HPDE6-E6E7 (cell line): ENCODE results near the gene SREK1.
"Not testable (repeated sequence)": the region's sequence is repeated elsewhere in the genome, so short reads cannot be mapped to it uniquely, and the experiment has no call there.

Experiments used
- DNase-seq: peaks from one replicate; pipeline ENCODE4 v3.0.0; 2011; ENCODE audit warnings: missing footprints; ENCODE audit errors: extremely low spot score

Gene SREK1

DNA sequence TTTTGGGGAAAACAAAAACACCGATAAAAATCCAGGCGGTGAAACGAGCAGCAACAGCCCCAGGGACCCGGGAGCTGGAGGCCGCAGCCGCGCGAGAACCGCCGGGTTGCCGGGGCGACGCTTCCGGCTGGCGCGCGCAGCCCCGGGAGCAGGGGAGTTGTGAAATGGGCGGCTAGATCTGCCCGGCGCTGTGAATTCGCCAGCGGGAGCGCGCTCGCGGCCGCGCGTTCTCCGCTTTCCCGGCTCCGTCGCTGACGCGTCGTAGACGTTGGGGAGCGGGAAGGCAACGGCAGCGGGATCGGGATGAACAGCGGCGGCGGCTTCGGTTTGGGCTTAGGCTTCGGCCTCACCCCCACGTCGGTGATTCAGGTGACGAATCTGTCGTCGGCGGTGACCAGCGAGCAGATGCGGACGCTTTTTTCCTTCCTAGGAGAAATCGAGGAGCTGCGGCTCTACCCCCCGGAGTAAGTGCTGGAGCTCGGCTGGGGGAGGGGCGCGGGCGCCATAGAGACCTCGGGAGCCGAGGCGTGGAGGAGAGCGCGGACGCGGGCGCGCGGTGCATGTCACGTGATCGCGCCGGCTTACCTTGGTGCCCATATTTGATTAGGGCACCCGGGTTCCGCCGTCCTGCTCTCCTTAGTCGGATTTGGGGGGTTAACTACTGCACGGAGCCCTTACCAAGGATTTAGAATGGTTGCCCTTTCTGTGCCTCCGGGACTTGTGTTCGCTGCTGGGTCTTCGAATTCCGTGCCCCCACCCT is at the start of gene SREK1:
Gene SREK1 (plus strand): TSS at position 227 of the 760 bp plus-strand sequence. CDS start 77 bp downstream, at position 304.
- peak; percentile 98 for DNase-seq

GRCh38 chr5:66100851-66101250 is 43.2 kb upstream of the SREK1 start:
- DNase-seq = no peak

DNA sequence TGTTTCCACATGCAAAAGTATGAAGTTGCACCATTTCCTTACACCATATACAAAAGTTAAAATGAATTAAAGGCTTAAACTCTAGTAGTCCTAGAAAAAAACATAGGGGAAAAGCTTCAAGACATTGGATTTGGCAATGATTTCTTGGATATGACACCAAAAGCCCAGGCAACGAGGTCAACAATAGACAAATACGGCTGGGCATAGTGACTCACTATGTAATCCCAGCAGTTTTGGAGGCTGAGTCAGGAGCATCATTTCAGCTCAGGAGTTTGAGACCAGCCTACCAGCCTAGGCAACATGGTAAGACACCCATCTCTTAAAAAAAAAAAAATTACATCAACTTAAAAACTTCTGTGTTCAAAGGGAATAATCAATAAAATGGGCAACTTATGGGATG is 30.9 kb upstream of the SREK1 start:
- no peak for DNase-seq

- no peak for DNase-seq
These were observed 25.8 kb upstream of the SREK1 start for GRCh38 chr5:66118304-66118703.

DNA sequence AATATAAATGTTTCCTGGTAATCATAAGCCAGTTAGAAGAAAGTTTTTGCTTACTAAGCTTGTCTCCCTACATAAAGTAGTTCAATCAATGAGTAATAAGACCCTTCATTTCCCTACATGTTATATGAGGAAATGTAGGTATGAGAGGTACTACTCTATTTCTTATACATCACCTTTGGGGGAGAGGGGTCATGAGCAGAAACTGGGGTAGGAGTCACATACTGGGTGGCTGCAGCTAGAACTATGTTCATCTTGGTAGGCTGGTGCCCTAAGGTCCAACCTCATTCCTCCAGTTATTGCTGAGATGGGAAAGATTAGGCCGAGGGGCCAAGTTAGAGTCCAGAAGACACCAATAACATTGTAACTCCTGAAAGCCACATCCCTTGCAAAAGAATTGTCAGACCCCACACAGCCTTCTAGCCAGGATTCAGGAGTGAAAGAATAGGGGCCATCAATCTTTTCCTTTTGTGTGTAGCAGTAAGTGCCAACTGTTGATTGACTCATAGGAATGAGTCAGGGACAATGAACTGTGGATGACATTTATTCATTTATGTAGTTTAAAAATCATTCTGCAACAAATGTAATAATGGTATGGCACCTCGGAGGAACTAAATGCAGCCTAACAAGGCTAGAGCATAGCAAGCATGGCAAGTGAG is 21.6 kb upstream of the SREK1 start:
- DNase-seq = peak; percentile 43

DNA sequence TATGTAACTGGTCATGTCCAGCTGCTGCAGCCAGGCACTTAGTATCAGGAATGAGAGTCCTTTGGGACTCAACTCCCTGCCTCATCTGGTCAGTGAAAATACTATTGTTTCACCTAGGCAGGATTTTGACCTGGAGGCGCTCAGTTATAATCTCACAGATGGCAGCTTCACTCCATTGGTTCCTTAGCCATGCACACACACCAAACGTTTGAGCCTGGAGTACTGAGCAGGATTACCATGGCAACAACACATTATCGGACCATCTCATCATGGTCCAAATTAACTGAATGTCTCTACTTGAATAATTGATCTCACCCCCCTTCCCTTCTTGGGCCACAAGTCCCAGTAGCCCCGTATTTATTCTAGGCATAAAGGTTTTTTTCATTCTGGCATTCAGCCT is 15.0 kb upstream of the SREK1 start:
- DNase-seq = no peak

DNA sequence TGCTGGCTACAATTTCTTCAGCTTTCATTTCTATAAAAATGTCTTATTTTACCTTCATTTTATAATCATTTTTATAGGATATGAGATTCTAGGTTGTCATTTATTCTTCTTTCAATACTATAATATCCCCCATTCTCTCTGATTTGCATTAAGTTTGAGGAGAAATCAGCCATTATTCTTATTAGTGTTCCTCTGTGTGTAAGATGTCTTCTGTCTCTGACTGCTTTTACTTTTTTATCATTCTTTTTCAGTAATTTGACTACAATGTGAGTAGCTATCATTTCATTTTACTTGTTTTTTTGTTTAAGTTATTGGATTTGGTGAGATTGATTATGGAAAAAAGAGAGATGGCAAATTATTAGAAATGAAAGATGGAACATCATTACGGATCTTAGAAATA is 13.6 kb upstream of the SREK1 start:
- DNase-seq = no peak

DNA sequence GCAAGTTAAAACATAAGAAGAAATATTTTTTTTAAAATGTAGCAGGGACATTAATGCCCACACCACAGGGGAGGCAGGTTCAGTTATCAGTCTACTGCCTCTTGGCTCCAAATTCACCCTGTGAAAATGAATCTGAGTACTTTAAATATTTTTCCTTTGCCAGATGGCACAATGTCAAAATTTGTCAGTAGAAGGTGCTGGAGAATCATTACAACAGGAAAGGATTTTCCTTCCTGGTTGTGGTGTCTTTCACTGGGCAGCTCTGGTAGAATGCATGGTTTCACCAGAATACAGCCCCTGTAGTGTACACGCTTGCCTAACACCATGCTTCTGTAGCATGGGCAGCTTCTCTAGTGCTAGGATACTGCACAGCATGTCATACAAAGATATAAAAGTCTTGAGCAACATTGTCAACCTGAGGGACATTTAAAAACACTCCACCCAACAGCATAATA is 9.7 kb upstream of the SREK1 start:
- no peak for DNase-seq

GRCh38 chr5:66136053-66136452 is 8.0 kb upstream of the SREK1 start:
- no peak for DNase-seq

DNA sequence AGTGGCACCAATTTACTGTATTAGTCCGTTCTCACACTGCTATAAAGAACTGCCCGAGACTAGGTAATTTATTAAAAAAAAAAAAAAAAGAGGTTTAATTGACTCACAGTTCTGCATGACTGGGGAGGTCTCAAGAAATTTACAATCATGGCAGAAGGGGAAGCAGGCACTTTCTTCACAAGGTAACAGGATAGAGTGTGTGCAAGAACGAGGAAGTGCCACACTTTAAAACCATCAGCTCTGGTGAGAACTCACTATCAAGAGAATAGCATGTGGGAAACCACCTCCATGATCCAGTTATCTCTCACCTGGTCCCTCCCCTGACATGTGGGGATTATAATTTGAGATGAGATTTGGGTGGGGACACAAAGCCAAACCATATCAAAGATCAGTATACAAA is 7.2 kb upstream of the SREK1 start:
- DNase-seq = not testable (repeated sequence)

DNA sequence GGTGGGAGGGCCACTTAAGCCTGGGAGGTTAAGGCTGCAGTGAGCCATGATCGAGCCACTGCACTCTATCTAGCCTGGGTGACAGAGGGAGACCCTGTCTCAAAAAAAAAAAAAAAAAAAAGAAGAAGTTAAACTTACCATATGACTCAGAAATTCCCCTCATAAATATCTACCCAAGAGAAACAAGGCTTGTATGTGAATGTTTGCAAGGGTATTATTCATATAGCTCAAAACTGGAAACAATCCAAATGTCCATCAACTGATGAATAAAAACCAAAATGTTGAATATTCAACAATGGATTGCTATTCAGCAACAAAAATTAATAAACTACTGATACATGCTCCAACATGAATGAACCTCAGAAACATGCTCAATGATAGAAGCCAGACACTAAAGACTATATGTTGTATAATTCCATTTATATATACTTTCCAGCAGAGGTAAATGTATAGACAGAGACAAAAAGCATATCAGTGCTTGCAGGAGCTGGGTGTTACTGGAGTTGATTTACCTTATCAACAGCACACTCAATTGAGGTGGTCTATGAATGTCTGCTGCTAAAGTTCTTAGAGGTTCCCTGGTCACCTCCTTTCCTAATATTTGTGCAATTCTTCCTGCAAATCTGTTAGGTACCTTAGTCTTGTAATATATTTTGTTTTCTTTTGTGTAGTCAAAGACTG is 5.3 kb upstream of the SREK1 start:
- no peak for DNase-seq

DNA sequence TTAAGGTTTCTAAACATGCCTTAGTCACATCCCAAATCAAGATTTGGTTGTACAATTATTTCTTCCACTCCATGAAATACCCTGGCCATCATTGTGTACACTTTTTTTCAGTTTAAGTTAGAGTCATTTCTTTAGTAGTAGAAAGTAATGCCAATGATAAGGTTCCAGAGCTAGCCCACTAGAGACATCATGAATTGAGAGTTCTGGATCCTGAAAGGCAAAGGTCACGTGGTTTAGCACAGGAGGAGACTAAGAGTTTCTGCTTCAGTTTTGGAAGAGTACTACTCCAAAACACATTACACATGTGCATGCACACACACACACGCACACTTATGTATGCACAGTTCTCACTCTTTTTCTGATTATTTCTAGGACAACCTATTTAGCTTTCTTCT is 4.8 kb upstream of the SREK1 start:
- no peak for DNase-seq

DNA sequence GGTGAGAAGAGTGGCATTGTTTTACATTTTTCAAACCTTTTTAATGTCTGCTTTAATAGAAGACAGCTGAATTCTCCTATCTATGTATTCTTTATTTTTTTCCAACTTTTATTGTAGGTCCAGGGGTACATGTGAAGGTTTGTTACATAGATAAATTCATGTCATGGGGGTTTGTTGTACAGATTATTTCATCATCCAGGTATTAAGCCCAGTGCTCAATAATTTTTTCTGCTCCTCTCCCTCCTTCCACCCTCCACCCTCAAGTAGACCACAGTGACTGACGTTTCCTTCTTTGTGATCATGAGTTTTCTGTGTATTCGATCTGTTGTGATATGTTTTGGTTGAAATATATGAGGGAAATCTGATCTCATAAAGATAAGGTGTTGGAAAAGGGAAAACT is 1.7 kb upstream of the SREK1 start:
- no peak for DNase-seq

DNA sequence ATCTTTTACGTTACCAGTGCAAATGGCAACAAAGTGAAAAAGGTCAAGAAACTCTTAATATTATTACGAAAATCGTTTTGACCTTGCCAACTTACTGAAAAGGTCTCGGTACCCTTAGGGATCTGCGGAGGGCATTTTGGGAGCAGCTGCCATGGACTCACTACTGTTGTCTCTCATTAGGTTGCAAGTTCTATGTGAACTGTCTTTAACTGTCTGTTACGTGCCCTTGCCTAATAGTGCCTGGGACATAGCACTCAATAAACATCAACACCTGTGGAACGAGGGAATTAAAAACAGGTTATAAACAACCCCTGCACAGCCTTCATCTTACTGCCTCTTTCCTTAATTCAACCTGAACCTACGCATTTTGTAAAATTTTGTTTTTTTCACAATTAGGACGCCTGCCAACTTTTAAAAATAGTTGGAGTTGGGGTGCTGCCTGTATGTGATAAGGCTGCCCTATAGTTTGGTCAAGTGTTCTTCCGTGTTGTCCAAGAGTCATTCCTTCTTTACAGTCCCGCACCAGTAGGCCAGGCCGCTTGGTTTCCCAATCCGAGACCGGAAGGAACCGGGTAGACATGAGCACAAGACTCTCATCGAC is 527 bp upstream of the SREK1 start:
- DNase-seq = no peak

DNA sequence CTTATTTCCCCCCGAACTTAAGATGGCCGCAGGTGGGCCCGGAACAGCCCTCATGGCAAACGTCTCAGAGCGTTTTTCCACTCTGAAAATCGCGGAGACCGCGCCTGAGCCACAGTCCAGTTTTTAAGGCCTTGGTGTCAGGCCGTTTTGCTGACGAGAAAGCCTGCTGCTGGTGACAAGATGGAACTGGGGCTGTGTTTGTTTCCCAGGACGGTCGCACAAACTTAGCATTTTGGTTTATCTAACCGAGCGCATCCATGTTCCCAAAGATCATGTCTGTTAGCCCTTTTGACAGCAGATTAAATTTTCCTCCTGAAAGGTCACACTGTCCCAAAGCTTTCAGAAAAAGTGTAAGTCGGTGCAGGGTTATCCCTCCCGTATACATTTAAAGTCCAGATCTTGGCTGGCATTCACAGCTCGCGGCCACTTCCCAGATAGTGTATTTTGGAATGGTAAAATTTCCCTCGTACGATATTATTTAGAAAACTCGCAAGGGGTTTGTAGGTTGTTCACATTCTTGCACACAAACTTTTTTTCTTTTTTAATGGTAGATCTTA is 812 bp downstream of the SREK1 start:
- DNase-seq = peak; percentile 34

DNA sequence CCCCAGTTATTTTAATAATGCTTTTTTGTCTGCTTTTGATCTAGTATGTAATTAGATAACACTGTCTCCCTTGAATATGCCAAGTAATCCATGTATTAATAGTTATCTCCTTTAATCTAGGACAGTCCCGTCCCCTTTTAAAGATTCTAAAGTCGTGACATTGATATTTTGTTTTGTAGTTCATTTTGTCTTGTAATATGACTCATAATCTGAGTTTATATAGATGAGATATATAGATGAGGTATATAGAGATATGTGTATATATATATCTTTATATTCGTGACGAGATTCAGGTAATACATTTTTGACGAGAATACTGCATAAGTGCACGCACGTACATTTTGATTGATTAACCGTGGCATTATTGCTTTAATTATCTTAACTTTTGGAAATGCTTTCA is 1.6 kb downstream of the SREK1 start:
- DNase-seq = no peak

DNA sequence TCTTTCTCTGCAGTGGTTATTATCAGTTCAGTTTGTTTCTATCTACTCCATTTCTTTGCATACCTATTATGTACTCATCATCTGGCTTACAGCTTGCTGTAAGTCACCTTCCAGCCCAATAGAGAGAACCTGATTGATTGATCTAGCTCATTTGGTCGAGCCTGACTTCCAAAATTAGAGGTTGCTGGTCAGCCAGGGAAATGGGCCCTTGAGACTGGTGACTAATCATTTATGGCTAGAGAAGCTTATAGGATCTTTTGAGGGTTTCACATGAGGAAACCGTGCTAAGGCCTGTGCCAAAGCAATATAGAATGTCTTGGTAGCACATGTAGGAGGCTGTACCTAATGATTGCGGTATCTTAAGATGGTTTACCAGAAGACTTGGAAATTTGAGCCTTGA is 5.8 kb downstream of the SREK1 start:
- DNase-seq = no peak

DNA sequence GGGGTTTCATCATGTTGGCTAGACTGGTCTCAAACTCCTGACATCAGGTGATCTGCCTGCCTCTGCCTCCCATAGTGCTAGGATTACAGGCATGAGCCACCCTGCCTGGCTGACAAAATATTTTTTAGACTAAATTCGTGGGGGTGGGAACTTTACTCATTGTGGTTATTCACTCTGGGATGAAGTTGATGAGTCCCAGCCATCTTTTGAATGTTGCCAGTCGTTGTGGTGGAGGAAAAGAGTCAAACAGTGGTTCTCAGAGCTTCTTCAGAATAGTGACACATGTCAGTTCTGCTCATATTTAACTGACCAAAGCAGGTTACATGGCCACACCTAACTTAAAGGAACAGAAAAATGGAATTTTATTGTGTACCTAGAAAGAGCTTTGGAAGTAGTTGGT is 6.9 kb downstream of the SREK1 start:
- DNase-seq = no peak

- DNase-seq = no peak
These were observed 7.4 kb downstream of the SREK1 start for GRCh38 chr5:66151491-66151890.

GRCh38 chr5:66157046-66157445 is 12.9 kb downstream of the SREK1 start:
- no peak for DNase-seq

DNA sequence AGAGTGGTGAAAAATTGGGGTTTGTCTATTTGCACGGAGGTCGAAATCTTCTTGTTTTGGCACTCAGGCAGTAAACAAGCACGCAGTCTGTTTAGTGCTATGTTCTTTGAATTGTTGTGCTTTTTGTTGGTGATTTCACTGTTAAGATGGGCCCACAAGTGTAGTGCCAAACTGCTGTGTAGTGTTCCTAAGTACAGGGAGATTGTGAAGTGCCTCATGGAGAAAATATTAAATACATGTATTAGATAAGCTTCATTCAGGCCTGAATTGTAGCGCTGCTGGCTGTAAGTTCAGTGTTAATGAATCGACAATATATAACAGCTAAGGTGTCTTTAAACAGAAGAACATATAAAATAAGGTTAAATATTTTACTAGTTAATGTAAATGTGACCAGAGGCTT is 17.3 kb downstream of the SREK1 start:
- no peak for DNase-seq
